Measurements from ENCODE around the gene SRGAP3. TPM values are rescaled to one million over a fixed set of nuclear protein-coding genes. Genes with fewer than 3 reads are reported as not detected.
A peak's percentile ranks its signal among the peaks of the same experiment; 100 is the strongest.

Gene SRGAP3
- total RNA-seq, 1 experiment from 2014 or later: 1.3 TPM

DNA sequence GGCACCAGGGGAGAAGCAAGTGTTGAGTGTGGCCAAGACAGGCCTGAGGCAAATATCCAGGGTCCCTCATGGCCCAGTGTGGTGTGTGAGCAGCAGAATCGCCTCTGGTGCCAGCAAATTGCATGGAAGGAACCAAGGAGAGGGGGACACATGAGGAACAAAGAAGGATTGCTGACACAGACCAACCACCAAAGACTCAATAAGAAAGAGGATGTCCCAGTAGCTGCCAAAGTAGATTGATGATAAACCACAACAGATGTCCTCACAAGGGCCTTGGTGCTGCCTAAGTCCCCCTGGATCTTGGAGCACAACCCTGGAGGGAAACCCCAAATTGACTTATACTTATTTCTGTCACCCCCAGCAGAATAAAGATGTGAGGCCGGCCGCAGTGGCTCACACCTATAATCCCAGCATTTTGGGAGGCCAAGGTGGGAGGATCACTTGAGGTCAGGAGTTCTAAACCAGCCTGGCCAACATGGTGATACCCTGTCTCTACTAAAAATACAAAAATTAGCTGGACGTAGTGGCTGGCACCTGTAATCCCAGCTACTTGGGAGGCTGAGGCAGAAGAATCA, 10.6 kb downstream of the SRGAP3 start:
- H3K27ac ChIP-seq (ENCODE audit: low read length): no peak overlapping the region

DNA sequence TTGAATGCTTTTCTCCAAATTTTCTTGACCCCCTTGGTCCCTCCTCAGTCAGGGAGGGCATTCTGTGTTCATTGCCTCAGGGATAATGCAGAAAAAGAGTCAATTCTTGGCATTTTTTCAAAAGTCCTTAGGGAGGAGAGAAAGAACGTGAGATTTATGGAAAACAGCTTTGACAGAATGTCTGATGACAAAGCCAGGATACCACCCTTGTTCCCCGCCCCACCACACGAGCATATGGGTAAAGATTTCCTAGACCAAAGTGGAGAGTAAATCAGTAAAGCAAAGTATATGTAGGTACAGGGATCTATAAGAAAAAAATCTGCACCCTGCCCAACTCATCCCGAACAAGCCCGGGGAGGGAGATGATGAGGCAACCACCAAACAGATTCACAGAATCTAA, 11.2 kb downstream of the SRGAP3 start:
- H3K36me3 ChIP-seq (ENCODE audit: insufficient read depth, low read length): no peaks in the 10 kb centered on the region
- H3K4me2 ChIP-seq (ENCODE audit: low read depth, low read length, poor library complexity, severe bottlenecking): no peak overlapping the region
- no peaks in the 10 kb centered on the region for H3K9me3 ChIP-seq (ENCODE audit: low read length)
- H4K20me1 ChIP-seq (ENCODE audit: insufficient read depth, low read depth, low read length): no peaks in the 10 kb centered on the region
- no peak overlapping the region for H3K4me3 ChIP-seq (ENCODE audit: low read length)
- H2AFZ ChIP-seq (ENCODE audit: low read length): no peak overlapping the region
- H3K4me1 ChIP-seq (ENCODE audit: low read length): no peaks in the 10 kb centered on the region
- H3K79me2 ChIP-seq (ENCODE audit: low read length): no peaks in the 10 kb centered on the region
- no peak for DNase-seq
- no peaks in the 10 kb centered on the region for H3K9me2 ChIP-seq (replicated peaks; ENCODE audit: insufficient read depth, low read length)
- no peak overlapping the region for H3K9ac ChIP-seq (ENCODE audit: low read length)
- no peak overlapping the region for H3K27ac ChIP-seq (ENCODE audit: low read length)
- H3K27me3 ChIP-seq (ENCODE audit: low read length): 0 out of 2 replicates have a peak, but pooled peaks cover 2% of the 10 kb centered on the region

More for the DNA sequence above, 10.6 kb downstream of the SRGAP3 start:
- no peaks in the 10 kb centered on the region for H3K9me2 ChIP-seq (replicated peaks; ENCODE audit: insufficient read depth, low read length)
- no peaks in the 10 kb centered on the region for H3K36me3 ChIP-seq (ENCODE audit: insufficient read depth, low read length)
- no peak overlapping the region for H3K9ac ChIP-seq (ENCODE audit: low read length)
- H3K27me3 ChIP-seq (ENCODE audit: low read length): 0 out of 2 replicates have a peak, but pooled peaks cover 2% of the 10 kb centered on the region
- no peaks in the 10 kb centered on the region for H3K4me1 ChIP-seq (ENCODE audit: low read length)
- no peaks in the 10 kb centered on the region for H3K9me3 ChIP-seq (ENCODE audit: low read length)
- no peak overlapping the region for H2AFZ ChIP-seq (ENCODE audit: low read length)
- no peaks in the 10 kb centered on the region for H4K20me1 ChIP-seq (ENCODE audit: insufficient read depth, low read depth, low read length)
- peak; percentile 9 for DNase-seq
- H3K4me2 ChIP-seq (ENCODE audit: low read depth, low read length, poor library complexity, severe bottlenecking): no peak overlapping the region
- no peaks in the 10 kb centered on the region for H3K79me2 ChIP-seq (ENCODE audit: low read length)
- H3K4me3 ChIP-seq (ENCODE audit: low read length): no peak overlapping the region

DNA sequence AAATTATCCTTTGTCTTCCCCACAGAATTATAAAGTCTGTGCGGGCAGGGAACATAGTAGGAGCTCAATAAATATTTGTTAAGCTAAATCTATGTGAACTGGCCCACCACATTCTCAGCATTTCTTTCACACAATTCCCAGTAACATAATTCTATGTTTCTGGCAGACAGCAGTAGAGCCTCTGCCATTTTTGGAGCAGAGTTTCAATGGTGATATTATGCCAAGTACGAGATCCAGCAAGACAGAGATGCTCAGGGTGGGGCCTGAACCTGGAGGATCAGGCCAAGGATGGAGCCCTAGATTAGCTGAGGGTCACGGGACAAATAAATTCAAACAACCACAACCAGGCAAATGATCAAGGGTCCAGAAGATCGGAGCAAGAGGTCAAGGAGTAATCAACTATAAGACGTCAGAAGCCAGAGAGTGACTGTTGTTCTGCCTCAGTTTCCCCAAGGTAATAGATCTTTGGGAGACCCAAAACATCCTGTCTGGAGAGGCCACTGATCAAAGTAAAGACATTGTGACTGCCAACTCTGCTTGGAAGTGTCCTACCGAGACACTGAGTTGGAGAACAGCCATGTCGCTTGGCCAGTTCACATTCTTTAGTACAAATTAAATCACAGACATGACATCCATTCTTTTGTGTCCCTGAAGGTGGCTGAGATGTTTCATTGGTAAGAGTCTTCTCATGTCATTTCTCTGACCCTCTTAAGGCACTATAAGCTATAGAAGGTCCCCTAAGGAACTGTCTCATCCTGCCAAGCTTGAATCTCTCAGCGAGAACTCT, 15.4 kb downstream of the SRGAP3 start:
- Histone ChIP-seq H3K27me3 (ENCODE audit: low read length) (0 out of 2 replicates have a peak, but pooled peaks cover 2% of the 10 kb centered on the region), H3K27ac (ENCODE audit: low read length) (no peak overlapping the region), H3K36me3 (ENCODE audit: insufficient read depth, low read length) (no peaks in the 10 kb centered on the region), H3K9ac (ENCODE audit: low read length) (no peak overlapping the region), H3K9me3 (ENCODE audit: low read length) (no peaks in the 10 kb centered on the region), H3K9me2 (replicated peaks; ENCODE audit: insufficient read depth, low read length) (no peaks in the 10 kb centered on the region), H3K79me2 (ENCODE audit: low read length) (no peaks in the 10 kb centered on the region), H3K4me1 (ENCODE audit: low read length) (no peaks in the 10 kb centered on the region), H4K20me1 (ENCODE audit: insufficient read depth, low read depth, low read length) (no peaks in the 10 kb centered on the region), H2AFZ (ENCODE audit: low read length) (no peak overlapping the region), H3K4me2 (ENCODE audit: low read depth, low read length, poor library complexity, severe bottlenecking) (no peak overlapping the region), H3K4me3 (ENCODE audit: low read length) (no peak overlapping the region)
- no peak for DNase-seq

DNA sequence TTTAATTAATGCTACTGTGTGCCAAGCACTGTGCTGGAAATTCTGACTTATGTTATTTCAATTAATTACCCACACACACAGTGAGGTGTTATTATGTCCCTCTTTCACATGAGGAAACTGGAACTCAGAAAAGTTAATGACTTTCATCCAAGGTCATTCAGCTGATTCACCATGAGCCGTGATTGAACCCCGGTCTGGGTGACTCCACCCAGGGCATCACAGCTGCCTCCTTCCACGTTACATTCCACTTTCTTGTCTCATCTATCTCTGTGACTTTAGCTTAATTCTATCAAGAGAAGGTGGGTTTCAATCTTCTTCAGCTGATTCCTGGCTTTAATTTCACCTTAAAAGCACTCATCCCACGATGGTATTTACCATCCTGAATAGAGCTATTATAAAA, 16.3 kb downstream of the SRGAP3 start:
- Histone ChIP-seq H3K9me3 (ENCODE audit: low read length) (no peaks in the 10 kb centered on the region), H3K27ac (ENCODE audit: low read length) (no peak overlapping the region), H3K9me2 (replicated peaks; ENCODE audit: insufficient read depth, low read length) (no peaks in the 10 kb centered on the region), H3K36me3 (ENCODE audit: insufficient read depth, low read length) (no peaks in the 10 kb centered on the region), H3K4me3 (ENCODE audit: low read length) (no peak overlapping the region), H3K4me1 (ENCODE audit: low read length) (no peaks in the 10 kb centered on the region), H4K20me1 (ENCODE audit: insufficient read depth, low read depth, low read length) (no peaks in the 10 kb centered on the region), H2AFZ (ENCODE audit: low read length) (no peak overlapping the region), H3K27me3 (ENCODE audit: low read length) (0 out of 2 replicates have a peak, but pooled peaks cover 2% of the 10 kb centered on the region), H3K79me2 (ENCODE audit: low read length) (no peaks in the 10 kb centered on the region), H3K9ac (ENCODE audit: low read length) (no peak overlapping the region), H3K4me2 (ENCODE audit: low read depth, low read length, poor library complexity, severe bottlenecking) (no peak overlapping the region)
- DNase-seq: no peak

DNA sequence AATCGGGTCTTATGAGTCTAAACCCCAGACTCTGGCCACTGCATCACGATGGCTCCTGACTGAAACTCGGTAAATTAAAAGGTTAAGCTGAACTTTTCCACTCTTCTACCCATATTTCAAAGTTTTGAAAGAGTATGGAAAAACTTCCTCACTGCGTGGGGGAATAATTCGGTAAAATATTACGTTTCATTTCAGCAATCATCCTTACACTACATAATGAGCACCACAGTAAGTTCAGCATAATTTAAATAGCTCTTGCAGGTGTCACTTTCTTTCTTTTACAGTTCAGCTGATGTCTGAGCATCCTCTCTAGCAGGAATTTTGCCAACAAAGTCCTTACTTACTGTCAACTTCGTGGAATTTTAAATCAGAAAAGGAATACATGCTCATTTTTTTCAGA, 17.5 kb downstream of the SRGAP3 start:
- no peaks in the 10 kb centered on the region for H3K36me3 ChIP-seq (ENCODE audit: insufficient read depth, low read length)
- no peaks in the 10 kb centered on the region for H3K9me2 ChIP-seq (replicated peaks; ENCODE audit: insufficient read depth, low read length)
- no peak overlapping the region for H3K4me3 ChIP-seq (ENCODE audit: low read length)
- no peaks in the 10 kb centered on the region for H3K4me1 ChIP-seq (ENCODE audit: low read length)
- no peak for DNase-seq
- H4K20me1 ChIP-seq (ENCODE audit: insufficient read depth, low read depth, low read length): no peaks in the 10 kb centered on the region
- no peak overlapping the region for H2AFZ ChIP-seq (ENCODE audit: low read length)
- H3K9ac ChIP-seq (ENCODE audit: low read length): no peak overlapping the region
- H3K79me2 ChIP-seq (ENCODE audit: low read length): no peaks in the 10 kb centered on the region
- no peak overlapping the region for H3K4me2 ChIP-seq (ENCODE audit: low read depth, low read length, poor library complexity, severe bottlenecking)
- no peaks in the 10 kb centered on the region for H3K9me3 ChIP-seq (ENCODE audit: low read length)
- H3K27me3 ChIP-seq (ENCODE audit: low read length): 0 out of 2 replicates have a peak, but pooled peaks cover 2% of the 10 kb centered on the region
- no peak overlapping the region for H3K27ac ChIP-seq (ENCODE audit: low read length)

DNA sequence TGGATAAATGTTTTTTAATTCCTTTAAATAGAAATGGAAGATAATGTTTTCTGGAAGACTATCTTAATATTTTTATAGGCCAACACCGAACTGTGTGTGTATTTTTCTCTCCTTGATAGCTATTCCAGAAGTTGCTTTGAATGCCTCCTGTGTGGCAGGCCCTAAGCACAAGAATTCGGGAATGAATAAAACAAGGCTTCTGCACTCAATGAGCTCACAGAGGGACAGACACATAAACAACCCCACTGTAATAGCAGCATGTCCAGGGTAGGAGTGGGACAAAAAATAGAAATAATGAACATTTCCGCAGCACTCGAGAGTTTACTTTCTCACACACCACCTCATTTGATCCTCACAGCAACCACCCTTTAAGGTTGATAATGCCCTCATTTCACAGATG, 18.0 kb downstream of the SRGAP3 start:
- Histone ChIP-seq H3K9me3 (ENCODE audit: low read length) (no peaks in the 10 kb centered on the region), H3K36me3 (ENCODE audit: insufficient read depth, low read length) (no peaks in the 10 kb centered on the region), H3K4me3 (ENCODE audit: low read length) (no peak overlapping the region), H3K4me1 (ENCODE audit: low read length) (no peaks in the 10 kb centered on the region), H3K9ac (ENCODE audit: low read length) (no peak overlapping the region), H3K27me3 (ENCODE audit: low read length) (no peaks in the 10 kb centered on the region), H3K27ac (ENCODE audit: low read length) (no peak overlapping the region), H4K20me1 (ENCODE audit: insufficient read depth, low read depth, low read length) (no peaks in the 10 kb centered on the region), H3K4me2 (ENCODE audit: low read depth, low read length, poor library complexity, severe bottlenecking) (no peak overlapping the region), H3K79me2 (ENCODE audit: low read length) (no peaks in the 10 kb centered on the region), H2AFZ (ENCODE audit: low read length) (no peak overlapping the region), H3K9me2 (replicated peaks; ENCODE audit: insufficient read depth, low read length) (no peaks in the 10 kb centered on the region)
- DNase-seq: no peak

DNA sequence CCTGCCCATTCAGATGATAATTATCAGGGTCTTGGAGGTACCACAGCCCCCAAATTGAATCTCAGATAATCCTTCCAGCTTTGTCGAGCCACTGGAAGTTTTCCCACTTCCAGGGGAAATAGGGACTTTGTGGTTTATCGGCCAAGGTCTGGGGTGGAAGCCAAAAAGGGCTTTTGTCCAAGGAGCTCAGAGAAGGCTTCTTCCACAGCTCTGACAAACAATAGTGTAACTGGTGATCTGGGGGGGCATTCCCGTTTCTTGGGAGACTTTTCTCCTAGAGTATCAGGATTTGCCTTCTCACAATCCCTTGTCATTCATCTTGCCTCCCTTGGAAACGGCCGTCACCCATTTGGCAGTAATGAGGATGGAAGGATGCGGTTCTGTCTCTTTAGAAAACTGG, 18.4 kb downstream of the SRGAP3 start:
- no peak for DNase-seq
- no peak overlapping the region for H2AFZ ChIP-seq (ENCODE audit: low read length)
- no peaks in the 10 kb centered on the region for H3K9me2 ChIP-seq (replicated peaks; ENCODE audit: insufficient read depth, low read length)
- no peak overlapping the region for H3K4me2 ChIP-seq (ENCODE audit: low read depth, low read length, poor library complexity, severe bottlenecking)
- H3K9ac ChIP-seq (ENCODE audit: low read length): no peak overlapping the region
- H3K36me3 ChIP-seq (ENCODE audit: insufficient read depth, low read length): no peaks in the 10 kb centered on the region
- H3K9me3 ChIP-seq (ENCODE audit: low read length): no peaks in the 10 kb centered on the region
- no peak overlapping the region for H3K4me3 ChIP-seq (ENCODE audit: low read length)
- H3K79me2 ChIP-seq (ENCODE audit: low read length): no peaks in the 10 kb centered on the region
- H3K4me1 ChIP-seq (ENCODE audit: low read length): no peaks in the 10 kb centered on the region
- H3K27me3 ChIP-seq (ENCODE audit: low read length): no peaks in the 10 kb centered on the region
- no peak overlapping the region for H3K27ac ChIP-seq (ENCODE audit: low read length)
- no peaks in the 10 kb centered on the region for H4K20me1 ChIP-seq (ENCODE audit: insufficient read depth, low read depth, low read length)

DNA sequence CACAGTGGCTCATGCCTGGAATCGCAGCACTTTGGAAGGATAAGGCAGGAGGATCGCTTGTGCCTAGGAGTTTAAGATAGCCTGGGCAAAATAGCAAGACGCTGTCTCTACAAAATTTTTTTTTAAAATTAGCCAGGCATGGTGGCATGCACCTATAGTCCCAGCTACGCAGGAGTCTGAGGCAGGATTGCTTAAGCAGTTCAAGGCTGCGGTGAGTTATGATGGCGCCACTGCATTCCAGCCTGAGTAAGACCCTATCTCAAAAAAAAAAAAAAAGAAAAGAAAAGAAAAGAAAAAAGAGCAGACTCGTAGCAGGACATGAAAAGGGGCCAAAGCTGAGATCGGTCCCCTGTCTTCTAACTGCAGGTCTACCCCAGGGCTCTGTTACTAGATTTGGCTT, 18.9 kb downstream of the SRGAP3 start:
- Histone ChIP-seq H3K9ac (ENCODE audit: low read length) (no peak overlapping the region), H3K4me3 (ENCODE audit: low read length) (no peak overlapping the region), H3K27ac (ENCODE audit: low read length) (no peak overlapping the region), H4K20me1 (ENCODE audit: insufficient read depth, low read depth, low read length) (no peaks in the 10 kb centered on the region), H2AFZ (ENCODE audit: low read length) (no peak overlapping the region), H3K4me2 (ENCODE audit: low read depth, low read length, poor library complexity, severe bottlenecking) (no peak overlapping the region), H3K9me3 (ENCODE audit: low read length) (no peaks in the 10 kb centered on the region), H3K27me3 (ENCODE audit: low read length) (no peaks in the 10 kb centered on the region), H3K36me3 (ENCODE audit: insufficient read depth, low read length) (no peaks in the 10 kb centered on the region), H3K9me2 (replicated peaks; ENCODE audit: insufficient read depth, low read length) (no peaks in the 10 kb centered on the region), H3K79me2 (ENCODE audit: low read length) (no peaks in the 10 kb centered on the region), H3K4me1 (ENCODE audit: low read length) (no peaks in the 10 kb centered on the region)
- no peak for DNase-seq

Data from Karpas-422 (cell line).